Omental fat pad (tissue), 4 donors: ENCODE measurements around the gene GPR107. TPM values are rescaled to one million over a fixed set of nuclear protein-coding genes. Genes with fewer than 3 reads are reported as not detected.
"Not testable (repeated sequence)": the region's sequence is repeated elsewhere in the genome, so short reads cannot be mapped to it uniquely, and the experiment has no call there.

Experiments
- ATAC-seq: fragments of 150-250 bp; one replicate; pipeline ENCODE4 v1.9.1; 2016; ENCODE audit warnings: mild to moderate bottlenecking, moderate library complexity; ENCODE audit not compliant: low FRiP score
- DNase-seq: peaks from one replicate; pipeline ENCODE4 v3.0.0-alpha.2; 2019; ENCODE audit warnings: low spot score
- CTCF ChIP-seq, 3 donors: fragments of 450-650 bp; IDR thresholded peaks; one replicate each; pipeline ENCODE4 v1.5.1; 2016 to 2017; ENCODE audit warnings: antibody characterized with exemption in 3 of 3, mild to moderate bottlenecking in 3 of 3, moderate library complexity in 2 of 3
- total RNA-seq, 4 donors: library from RNA; depleted of rRNA; stranded (reverse); fragments of >200 nt; gene quantifications; one replicate each; pipeline ENCODE4 v1.1.0, GENCODE V29; 2016

GPR107 gene
- total RNA-seq: 10 to 100 TPM; 17.5 to 24.1 (median 20.0) TPM

- no peak for TF ChIP-seq CTCF (IDR thresholded peaks at IDR 0.05)
- DNase-seq (peak; percentile 43), ATAC-seq (peak; percentile 82)
Observed at GRCh38 chr9:130053504-130054324, at the start of gene GPR107. Gene GPR107, plus strand, starts transcription at chr9:130053906. Its CDS starts 27 bp downstream, at chr9:130053933.

- TF ChIP-seq CTCF (IDR thresholded peaks at IDR 0.05): no peak
- ATAC-seq (no peak), DNase-seq (no peak)
Observed at GRCh38 chr9:130003943-130004552, 49.7 kb upstream of the GPR107 start.

- not testable (repeated sequence) for ATAC-seq, DNase-seq
Observed at GRCh38 chr9:130006952-130007351, 46.8 kb upstream of the GPR107 start.

- no peak for TF ChIP-seq CTCF (IDR thresholded peaks at IDR 0.05)
- ATAC-seq: no peak
- DNase-seq: no peak
Observed at GRCh38 chr9:130008538-130008937, 45.2 kb upstream of the GPR107 start.

GRCh38 chr9:130009546-130009945 is 44.2 kb upstream of the GPR107 start:
- DNase-seq, ATAC-seq: not testable (repeated sequence)

- TF ChIP-seq CTCF (IDR thresholded peaks at IDR 0.05): no peak
- DNase-seq (no peak), ATAC-seq (no peak)
Observed at GRCh38 chr9:130010151-130010988, 43.3 kb upstream of the GPR107 start.

- no peak for TF ChIP-seq CTCF (IDR thresholded peaks at IDR 0.05)
- no peak for ATAC-seq
Observed at GRCh38 chr9:130013326-130013725, 40.4 kb upstream of the GPR107 start.

More at GRCh38 chr9:130013326-130013725, 40.4 kb upstream of the GPR107 start:
- no peak for DNase-seq
